Measurements from ENCODE around the gene ARFGEF3.

The ARFGEF3 gene

DNA sequence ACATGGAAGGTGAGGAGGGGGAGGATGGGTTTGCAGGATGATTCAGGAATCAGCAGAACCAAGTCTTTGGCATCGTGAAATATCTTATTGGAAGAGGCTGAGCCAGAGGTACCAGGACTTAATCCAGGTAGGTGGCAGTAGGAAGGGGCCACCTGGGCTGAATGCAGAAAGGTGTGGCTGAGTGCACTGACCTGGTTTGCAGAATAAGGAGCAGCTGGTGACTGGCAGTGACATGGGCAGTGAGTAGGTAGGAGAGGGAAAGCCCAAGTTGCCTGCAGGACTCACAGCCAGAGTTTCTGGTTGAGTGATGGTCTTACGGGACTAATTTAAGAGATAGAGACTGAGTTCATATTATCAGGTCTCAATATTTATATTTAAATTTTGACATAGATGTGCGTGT lies 57.7 kb downstream of the ARFGEF3 start:
- no peak for DNase-seq

DNA sequence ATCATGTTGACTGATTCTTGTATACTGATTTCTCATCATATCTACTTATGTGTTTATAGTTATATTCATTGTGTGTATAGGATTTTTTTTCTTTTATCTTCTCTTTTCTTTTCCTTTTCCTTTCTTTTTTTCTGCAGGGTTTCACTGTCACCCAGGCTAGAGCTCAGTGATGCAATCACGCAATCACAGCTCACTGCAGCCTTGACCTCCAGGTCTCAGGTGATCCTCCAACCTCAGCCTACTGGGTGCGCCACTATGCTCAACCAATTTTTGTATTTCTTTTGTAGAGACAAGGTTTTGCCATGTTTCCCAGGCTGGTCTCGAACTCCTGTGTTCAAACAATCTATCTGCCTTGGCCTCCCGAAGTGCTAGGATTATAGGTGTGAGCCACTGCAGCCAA lies 58.2 kb downstream of the ARFGEF3 start:
- no peak for DNase-seq

DNA sequence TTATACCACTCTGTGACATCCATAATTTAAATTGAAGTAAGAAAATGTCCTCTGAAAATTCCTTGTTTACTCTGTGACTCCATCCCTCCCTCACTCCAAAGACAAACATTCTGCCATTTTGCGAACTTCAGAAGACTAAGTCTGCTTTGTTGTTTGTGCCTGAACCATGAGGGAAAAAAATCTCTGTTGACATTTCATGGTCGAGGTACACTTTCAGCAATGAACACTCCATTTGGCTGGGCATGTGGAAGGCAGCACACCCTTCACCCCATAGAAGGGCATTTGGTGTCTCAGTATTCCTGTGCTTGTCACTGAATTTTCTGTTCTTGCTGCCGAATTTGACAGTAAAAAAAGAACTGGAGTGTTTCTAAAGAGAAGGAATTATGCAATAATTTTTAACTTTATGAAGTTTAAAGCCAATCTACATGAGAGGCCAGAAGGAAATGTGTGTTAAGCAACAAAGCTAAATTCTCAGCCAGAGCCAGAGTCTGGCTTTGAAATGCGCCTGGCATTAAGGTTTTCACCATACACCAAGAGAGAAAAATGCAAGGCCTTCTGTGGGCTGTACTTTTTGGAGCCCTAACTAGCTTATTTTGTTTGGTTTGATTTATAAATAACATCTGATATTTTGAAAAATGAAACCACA lies 61.3 kb downstream of the ARFGEF3 start:
- no peak for DNase-seq

DNA sequence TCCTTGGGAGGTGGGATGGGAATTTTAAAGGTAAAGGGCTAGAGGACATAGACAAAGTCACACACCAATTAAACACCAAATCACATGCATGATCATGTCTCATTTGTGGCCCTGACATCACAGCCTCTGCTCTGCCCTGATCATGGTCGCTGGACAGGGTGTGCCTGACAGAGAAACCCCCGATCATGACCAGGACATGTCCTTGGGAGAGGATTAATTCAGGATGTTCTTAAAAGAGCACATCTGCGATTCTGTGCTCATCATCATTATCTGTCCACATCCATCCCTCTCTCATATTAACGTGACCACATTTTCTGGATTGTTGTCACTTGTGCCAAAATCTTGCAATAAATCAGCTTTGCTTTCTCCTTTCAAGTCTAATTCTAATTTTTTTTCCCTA lies 64.2 kb downstream of the ARFGEF3 start:
- DNase-seq: no peak

DNA sequence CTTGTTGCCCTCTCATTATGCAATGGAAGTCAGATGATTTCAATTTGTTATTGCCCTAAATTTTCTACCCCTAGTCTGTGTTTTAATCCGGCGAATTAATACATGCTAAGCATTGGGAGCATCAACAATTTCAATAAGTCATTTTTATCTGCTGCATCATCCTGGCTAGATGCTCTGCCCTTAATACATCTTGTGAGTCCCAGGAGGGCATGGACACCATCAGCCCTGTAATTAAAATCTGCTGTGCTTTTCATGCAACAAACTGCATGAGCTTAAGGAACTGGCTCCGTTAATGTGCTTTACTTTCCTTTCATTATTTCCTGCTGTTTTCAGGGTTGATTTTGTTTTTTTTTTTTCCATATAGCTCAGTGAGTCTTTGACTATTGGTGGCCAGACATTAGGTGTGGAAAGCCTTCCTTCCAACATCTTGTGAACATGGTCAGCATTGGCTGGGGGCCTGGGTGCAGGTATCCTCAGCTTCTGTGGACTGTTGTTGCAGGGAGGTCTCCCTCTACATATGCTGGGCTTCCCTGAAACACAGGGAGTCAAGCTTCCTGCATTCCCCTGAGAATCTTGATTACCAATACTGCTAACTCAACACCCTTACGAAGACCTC lies 65.1 kb downstream of the ARFGEF3 start:
- no peak for DNase-seq

DNA sequence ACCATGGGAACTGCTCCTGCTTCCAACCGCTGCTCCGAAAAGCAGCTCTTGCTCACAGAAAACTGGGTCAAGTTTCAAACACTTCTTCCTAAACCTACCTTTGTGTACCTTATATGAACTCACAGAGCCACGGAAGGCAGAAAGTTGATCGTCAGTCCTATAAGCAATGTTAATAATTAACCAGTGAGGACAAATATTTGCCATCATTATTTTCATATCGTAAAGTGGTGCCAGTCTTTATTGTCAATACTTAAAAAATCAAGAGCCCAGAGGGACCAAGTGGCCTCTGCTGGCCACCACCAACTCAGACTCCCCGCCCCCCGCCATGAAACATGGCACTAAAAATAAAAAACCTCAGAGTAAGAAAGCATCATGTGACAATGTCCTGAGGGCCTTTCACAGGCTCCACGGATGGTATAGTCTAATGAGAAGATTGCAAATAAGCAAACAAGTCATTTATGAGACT lies 65.6 kb downstream of the ARFGEF3 start:
- DNase-seq: no peak

DNA sequence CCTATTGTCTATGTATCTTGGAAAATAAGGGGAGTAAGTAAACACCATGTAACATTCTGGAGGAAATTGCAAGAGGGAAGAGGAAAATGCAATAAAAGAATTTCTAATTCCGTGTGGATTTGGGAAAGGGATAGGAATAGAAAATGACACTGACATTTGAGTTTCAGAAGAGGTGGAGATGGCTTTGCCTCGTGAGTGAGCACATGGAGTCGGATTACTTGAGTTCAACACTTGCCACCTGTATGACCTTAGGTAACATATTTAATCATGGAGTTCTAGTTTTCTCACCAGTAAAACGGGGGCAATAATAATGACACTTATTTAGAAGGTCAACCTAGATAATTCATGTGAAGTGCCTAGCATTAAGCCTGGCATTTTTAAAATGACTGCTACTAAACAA lies 67.3 kb downstream of the ARFGEF3 start:
- DNase-seq: no peak

DNA sequence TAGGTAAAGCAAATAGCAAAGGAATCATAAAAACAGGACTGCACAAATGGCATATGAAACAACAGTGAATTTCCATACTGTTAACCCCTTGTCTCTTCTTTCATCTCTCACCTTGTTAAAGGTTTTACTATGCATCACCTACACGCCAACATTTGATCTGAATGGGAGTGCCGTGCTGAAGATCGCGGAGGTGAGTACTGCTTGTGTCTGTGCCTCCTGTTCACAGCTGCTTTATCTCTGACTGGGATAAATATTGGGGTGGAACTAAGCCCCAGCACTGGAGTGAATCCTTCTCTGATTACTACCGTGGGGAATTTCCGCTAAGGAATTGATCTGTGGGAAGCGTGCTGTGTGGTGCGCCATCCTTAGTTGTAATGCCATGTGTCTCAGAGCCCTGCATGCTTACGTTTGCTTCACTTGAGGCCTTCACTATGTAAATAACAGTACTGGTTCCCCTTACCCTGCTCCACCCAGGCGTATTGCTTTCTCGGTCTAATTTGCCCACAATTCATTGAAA lies 68.0 kb downstream of the ARFGEF3 start:
- no peak for DNase-seq

DNA sequence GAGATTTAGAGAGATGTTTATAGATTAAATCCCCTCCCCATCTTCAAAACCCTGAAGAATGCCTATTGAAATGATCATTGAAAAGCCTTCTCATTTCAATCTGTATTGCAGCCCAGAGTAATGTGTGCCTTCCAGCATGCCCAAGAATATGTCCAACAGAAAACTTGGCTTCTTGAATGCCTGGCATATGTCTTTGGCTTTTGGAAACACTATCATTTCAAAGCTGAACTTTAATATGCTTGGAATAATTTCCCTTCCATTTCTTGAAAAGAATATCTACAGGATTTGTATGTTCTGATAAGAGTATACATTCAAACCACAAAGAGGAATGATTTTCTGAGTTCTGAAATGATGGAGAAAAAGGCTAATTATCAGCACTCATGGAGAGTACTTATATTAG lies 68.5 kb downstream of the ARFGEF3 start:
- no peak for DNase-seq

DNA sequence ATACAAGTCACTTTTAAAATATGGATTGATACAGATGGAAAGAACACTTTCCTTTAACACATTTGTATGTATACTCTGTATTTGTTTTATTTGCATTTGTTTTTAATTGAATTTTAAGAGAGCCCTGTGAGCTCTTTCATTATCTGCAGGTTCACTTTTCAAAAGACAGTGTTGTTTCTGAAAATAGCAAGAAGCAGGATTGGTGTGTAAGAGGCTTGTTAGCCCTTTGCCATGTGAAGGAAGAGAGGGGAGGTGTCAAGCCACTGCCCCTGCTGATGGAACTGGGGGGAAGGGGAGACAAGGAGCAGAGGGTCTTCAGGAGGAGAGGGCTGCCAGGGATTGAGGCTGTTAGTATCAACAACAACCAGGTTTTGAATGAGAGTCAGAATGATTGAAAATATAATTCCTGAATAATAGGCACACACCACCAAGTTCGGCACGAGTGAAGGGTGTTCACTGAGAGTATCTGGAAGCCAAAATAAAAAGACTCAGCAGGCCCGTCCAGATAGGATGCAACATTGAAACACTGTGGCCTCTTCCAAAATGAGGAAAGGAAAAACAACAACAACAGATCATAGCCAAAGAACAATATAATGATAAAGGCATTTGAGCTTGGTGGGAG lies 69.1 kb downstream of the ARFGEF3 start:
- no peak for DNase-seq

DNA sequence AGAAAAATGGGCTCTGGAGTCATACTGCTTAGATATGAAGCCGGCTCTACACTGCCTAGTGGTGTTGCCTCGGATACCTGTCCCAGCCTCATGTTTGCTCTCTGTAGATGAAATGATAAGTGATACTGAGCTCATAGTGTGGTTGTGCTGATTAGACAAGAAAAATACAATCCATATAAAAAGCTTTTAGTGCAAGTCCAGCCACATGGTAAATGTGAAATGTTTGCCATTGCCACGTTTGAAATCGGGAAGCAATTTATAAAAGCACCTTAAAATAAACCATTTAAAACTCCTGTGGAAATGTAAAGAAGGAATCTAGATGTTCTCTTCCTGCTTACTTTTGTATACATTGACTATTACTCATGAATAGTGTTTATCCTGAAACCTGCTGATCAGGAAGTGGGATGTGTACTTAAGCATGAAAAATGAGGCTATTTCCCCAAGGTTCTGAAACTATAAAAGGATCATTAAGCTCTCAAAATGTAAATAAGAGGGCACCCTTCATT lies 69.7 kb downstream of the ARFGEF3 start:
- DNase-seq: no peak

DNA sequence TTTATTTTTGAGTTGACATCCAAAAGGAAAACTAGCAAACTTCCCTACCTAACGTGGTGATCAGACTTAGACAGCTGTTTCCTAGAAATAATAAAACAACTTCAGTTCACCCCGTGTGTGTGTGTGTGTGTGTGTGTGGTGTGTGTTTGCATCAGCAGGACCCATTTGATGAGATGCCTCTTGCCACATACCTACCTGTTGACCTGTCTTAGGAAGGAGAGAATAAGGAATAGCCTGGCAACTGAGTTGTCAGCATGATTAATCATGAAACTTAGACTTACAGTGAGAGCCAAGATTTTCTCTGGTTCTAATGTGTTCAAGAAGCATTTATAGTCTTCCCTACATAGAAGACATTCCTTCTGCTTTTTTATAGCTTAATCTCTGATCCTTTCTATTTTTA lies 72.6 kb downstream of the ARFGEF3 start:
- no peak for DNase-seq

DNA sequence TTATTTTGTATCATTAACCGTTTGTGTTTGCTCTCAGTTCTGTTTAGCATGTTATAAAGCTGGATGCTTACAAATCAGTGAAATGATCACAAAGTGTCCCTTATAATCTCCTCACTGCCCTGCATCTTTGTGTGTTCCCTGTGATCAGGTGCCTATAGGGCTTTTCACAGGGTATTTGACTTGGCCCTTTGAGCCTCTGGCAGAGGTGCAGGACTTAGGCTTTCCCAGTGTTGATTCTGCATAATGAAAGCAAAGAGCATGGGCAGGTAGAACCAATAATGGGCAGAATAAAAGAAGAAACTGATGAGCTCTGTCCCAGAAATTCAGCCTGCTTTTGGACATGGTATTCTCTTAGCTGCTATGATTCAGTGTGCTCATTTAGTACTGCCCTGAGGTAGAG lies 73.5 kb downstream of the ARFGEF3 start:
- no peak for DNase-seq

DNA sequence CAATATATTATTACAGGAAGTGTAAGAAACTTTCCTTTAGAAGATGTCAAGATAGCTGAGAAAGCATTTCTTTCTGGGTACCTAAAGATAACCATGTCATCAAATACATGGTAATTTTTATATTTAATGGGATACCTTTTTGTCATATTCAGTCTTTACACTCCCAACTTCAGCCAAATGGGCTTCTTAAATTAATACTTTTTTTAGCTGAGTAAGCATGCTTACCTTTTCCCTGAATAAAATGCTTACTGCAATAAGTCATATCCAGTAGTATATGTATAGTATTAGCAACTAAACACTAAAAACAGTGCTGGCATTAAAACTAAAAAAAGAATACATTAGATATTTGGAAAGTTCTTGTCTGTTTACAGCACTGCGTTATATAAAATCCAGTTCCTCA lies 74.0 kb downstream of the ARFGEF3 start:
- DNase-seq: no peak

DNA sequence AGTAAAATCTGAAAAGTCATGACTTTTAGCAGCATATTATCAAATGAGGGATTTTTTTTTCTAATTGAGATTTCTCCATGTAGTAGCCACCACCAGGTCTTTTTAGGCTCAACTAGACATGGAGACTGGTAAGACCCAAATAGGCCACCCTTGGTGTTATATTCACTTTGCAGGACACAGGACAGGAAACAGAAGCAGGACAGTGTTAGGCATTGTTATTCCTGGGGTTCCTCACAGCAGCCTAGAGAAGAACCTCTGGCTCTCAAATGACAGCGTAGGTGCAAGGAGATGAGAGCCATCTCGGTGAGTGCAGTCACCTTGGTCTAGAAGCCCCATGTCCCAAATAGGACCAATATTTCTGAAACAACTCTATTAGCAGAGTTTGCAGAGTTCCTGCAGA lies 75.7 kb downstream of the ARFGEF3 start:
- DNase-seq: no peak

DNA sequence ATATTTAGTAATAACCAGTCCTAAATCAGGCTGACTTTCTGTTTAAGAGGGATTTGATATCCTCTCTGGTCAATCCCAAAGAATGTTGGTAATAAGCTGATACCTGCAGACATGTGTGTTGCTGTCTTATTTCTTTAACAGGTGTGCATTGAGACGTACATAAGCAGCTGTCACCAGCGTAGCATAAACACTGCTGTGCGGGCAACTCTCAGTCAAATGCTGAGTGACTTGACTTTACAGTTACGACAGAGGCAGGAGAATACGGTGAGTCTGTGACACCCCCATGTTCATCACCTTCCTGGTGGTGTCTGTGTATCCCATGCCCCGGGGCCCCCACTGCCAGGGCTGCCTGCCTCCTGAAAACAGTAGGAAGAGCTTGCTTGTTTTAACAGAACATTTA lies 76.6 kb downstream of the ARFGEF3 start:
- no peak for DNase-seq

DNA sequence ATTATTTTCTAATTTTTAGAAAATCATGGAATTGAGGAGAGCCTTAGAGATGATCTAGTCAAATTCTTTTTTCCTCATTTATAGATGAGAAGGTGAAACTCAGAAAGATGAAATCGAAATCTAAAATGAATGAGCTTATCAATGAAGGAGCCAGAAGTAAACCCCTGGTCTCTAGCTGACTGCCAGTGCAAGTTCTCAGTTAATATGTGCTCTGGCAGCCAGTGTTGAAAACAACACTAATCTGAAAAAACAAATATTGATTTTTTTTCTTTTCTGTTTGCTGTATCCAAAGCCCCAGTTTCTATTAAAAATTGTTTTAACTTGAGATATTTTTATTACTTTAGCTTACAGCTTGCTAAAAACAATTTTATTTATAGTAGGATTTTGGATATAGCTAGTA lies 78.0 kb downstream of the ARFGEF3 start:
- DNase-seq: no peak

DNA sequence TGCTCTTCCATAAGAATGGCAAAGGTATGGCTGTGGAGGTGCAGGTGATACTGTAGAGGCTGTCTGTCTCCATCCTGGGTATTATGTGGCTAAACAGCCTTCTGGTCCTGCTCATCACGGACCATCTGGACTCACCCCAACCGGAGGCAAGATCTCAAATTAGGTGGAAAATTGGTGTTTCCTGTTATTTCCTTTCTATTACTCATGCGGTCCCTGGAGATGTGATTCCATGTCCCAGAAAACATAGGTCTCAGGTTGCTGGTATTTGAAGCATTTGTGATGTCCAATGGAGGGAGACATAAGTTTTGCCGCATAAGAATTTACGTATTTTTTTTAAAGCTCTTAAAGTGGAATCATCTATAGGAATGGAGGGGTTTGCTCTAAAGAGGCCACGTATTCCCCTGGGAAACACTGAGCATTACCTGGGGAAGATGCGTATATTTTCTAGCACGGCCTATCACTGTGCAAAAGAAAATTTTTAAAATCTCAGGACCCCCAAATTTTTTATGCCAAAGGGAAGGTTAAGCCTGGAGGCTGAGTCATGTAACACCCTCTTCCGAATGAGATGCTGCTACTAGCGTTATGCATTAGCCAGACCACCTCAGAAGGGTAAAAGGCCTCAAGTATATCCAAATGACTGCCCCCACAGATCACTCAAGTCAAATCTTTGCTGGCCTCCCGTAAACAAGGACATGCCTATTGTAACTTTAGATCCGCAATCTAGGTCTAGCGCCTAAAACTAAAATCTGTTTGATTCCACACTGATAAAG lies 78.9 kb downstream of the ARFGEF3 start:
- no peak for DNase-seq

DNA sequence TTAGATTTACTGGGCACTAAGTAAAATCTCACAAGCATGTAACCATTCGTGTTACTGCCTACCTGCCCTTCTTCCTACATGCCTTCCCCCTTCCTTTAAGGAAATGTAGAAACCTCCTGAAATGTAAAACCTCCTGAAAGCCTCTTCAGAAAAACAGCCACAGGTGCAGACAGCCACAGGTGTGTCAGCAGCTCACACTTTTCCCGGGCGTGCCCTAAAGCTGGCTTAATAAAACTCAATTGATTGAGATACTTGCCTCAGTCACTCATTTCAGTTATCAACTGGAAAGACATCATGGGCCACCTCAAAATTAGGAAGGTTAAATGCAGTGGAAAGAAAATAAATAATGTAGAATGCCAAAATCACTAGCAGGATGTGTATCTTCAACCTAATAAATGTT lies 79.6 kb downstream of the ARFGEF3 start:
- DNase-seq: no peak

DNA sequence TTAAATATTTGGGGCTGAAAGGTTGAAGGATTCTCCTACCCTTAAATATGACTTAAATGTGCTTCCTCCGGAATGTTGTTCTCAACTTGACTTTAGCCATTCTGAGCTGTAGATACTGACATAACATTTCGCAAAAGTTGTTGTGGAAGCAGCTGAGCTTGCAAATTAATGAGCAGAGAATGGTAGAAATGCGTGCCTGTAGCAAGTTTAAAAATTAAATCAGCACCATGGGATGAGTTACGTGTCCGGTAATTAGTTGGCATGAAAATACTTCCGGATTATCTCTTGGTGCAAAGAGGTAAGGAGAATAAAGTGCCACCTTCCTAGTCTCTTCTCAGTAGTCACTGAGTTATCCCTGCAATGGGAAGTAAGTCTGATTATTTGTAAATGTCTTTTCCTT lies 80.2 kb downstream of the ARFGEF3 start:
- DNase-seq: no peak

DNA sequence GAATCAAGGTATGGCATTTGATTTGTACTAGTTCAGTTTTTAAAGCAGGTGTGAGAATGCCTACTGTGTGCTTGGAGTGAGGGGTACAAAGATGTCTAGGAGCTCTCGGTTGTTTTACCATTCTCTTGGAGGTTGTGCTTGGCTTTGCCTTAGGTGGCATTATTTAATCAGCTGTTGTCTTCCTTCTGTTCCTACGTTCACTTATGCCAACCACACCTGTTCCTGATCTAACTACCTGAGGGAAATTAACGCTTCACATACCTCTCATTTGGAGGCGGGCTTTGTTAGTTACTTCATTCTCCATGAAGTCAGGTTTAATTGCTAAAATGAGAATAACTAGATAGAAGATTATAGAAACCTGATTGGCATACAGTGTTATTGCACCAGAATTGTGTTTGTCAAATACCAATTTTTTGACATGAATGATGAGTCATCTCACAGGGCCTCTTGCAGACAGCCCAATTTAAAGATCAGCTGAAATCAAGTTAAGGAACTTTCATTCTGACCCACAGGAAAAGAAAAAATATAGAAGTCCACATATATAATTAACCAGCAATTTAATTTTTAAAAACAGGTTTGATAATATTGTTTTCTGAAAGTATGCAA lies 81.4 kb downstream of the ARFGEF3 start:
- no peak for DNase-seq

DNA sequence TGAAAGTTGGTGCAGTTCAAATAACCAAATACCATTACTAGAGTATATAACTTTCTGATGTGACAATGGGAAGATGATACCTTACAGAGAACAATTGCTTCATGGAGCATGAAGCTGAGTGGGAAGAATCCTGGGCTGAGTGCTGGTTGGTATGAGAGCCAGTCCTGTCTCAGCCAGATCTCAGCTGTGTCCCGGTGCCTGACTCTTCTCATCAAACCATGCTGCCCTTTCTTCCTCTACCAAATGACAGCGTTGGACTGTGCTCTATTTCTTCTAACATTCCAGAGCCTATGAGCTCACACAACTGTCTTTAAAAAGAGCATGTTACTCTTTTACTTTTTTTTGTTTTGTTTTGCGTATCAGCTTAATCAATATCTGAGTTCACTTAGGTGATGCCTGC lies 84.0 kb downstream of the ARFGEF3 start:
- no peak for DNase-seq
